Endothelial cell of umbilical vein (primary cell): ENCODE results near the gene TCEAL1. TPM values are rescaled to one million over a fixed set of nuclear protein-coding genes. Genes with fewer than 3 reads are reported as not detected.

Experiments used
- BruUV-seq: library from RNA; stranded (reverse); fragments of 400-500 nt; replicated peaks from 2 replicates; lab custom pipeline; 2021; lab: Mats Ljungman, UMichigan
- CTCF ChIA-PET: fragments of 300-600, 350-600 bp; sonication (Branson Sonifier 250); formaldehyde crosslinking; loops from one replicate; lab custom pipeline; 2021; ENCODE audit warnings: antibody characterized with exemption, inconsistent platforms; lab: Charles Lee
- POLR2A ChIA-PET: fragments of 300-600, 350-600 bp; sonication (Branson Sonifier 250); formaldehyde crosslinking; loops from one replicate; lab custom pipeline; 2021; ENCODE audit warnings: antibody characterized with exemption, inconsistent platforms; lab: Charles Lee
- DNase-seq: peaks from one replicate; pipeline ENCODE4 v3.0.0-alpha.2; 2011; ENCODE audit warnings: low read depth, low spot score
- FAIRE-seq: peaks from 2 replicates; lab custom pipeline; 2011; peaks lifted over from hg19 to GRCh38; lab: Jason Lieb, UNC
- H2AFZ ChIP-seq: 2 replicates; pipeline ENCODE4 v1.6.0; 2012; ENCODE audit warnings: low read depth, low read length, control low read depth, inconsistent platforms
- H3K27ac ChIP-seq: 2 replicates; pipeline ENCODE4 v1.5.1; 2011; ENCODE audit warnings: low read depth, mild to moderate bottlenecking, control low read depth, low read length, moderate library complexity; ENCODE audit not compliant: insufficient read depth
- H3K27me3 ChIP-seq, 2 experiments: 2 replicates each; pipeline versions ENCODE4 v1.6.0 to v1.6.1; 2011; ENCODE audit warnings: low read length in 2 of 2, mixed read lengths in 1 of 2; ENCODE audit not compliant: control insufficient read depth in 2 of 2, insufficient read depth in 2 of 2
- H3K36me3 ChIP-seq, 2 experiments: 2 replicates in 1 of 2; 3 replicates in 1 of 2; pipeline ENCODE4 v1.5.1; 2011; ENCODE audit warnings: low read length in 2 of 2, mild to moderate bottlenecking in 1 of 2, moderate library complexity in 1 of 2; ENCODE audit not compliant: control insufficient read depth in 2 of 2, insufficient read depth in 2 of 2; ENCODE audit errors: extremely low read depth in 1 of 2
- H3K4me1 ChIP-seq: 3 replicates; pipeline ENCODE4 v1.5.1; 2011; ENCODE audit warnings: mild to moderate bottlenecking, low read length; ENCODE audit not compliant: control insufficient read depth, insufficient read depth; ENCODE audit errors: extremely low read depth
- H3K4me2 ChIP-seq: 2 replicates; pipeline ENCODE4 v1.6.1; 2011; ENCODE audit warnings: low read length, control low read depth, mixed read lengths; ENCODE audit not compliant: insufficient read depth
- H3K4me3 ChIP-seq, 3 experiments: fragments of 200-600 bp in 1 of 3; sonication (generic), shearing (Covaris generic) in 1 of 3; replicated peaks in 1 of 3; 2 replicates each; pipeline ENCODE4 v1.5.1; 2011 to 2016; ENCODE audit warnings: control low read depth in 3 of 3, low read length in 3 of 3, mild to moderate bottlenecking in 2 of 3, inconsistent platforms in 1 of 3, low read depth in 1 of 3, moderate library complexity in 1 of 3; ENCODE audit not compliant: insufficient read depth in 1 of 3
- H3K79me2 ChIP-seq: 2 replicates; pipeline ENCODE4 v1.6.0; 2012; ENCODE audit warnings: low read length, inconsistent platforms; ENCODE audit not compliant: control insufficient read depth, insufficient read depth
- H3K9ac ChIP-seq: replicated peaks from 2 replicates; pipeline ENCODE3; 2011; ENCODE audit warnings: low read length, control low read depth; ENCODE audit not compliant: insufficient read depth; ENCODE audit errors: extremely low read depth
- H3K9me1 ChIP-seq: replicated peaks from 3 replicates; pipeline ENCODE4 v1.6.0; 2011; ENCODE audit warnings: mild to moderate bottlenecking, low read length; ENCODE audit not compliant: control insufficient read depth, insufficient read depth; ENCODE audit errors: extremely low read depth
- H3K9me3 ChIP-seq: replicated peaks from 2 replicates; pipeline ENCODE4 v1.5.1; 2012; ENCODE audit warnings: low read length, inconsistent platforms; ENCODE audit not compliant: control insufficient read depth, insufficient read depth
- H4K20me1 ChIP-seq: replicated peaks from 2 replicates; pipeline ENCODE3; 2011; ENCODE audit warnings: mild to moderate bottlenecking, low read length; ENCODE audit not compliant: control insufficient read depth, insufficient read depth; ENCODE audit errors: extremely low read depth
- EZH2 ChIP-seq: IDR thresholded peaks from 2 replicates; pipeline ENCODE4 v1.6.1; 2012; ENCODE audit warnings: borderline replicate concordance, low read depth, mild to moderate bottlenecking, moderate library complexity, low read length, inconsistent platforms; ENCODE audit not compliant: severe bottlenecking
- MYC ChIP-seq: IDR thresholded peaks from one replicate; pipeline ENCODE4 v1.6.1; 2011; ENCODE audit warnings: mild to moderate bottlenecking, low read depth, low read length
- POLR2A ChIP-seq: IDR thresholded peaks from 2 replicates; pipeline ENCODE4 v1.6.1; 2012; ENCODE audit warnings: low read depth, mild to moderate bottlenecking, control low read depth, low read length
- POLR2AphosphoS5 ChIP-seq: IDR thresholded peaks from 2 replicates; pipeline ENCODE4 v1.6.1; 2012; ENCODE audit warnings: low read depth, mild to moderate bottlenecking, control low read depth, low read length, moderate library complexity; ENCODE audit not compliant: insufficient read depth
- dilution Hi-C: fragments of 300-500 bp; cut with MboI; formaldehyde crosslinking; loops from one replicate; pipeline ENCODE4 v1.15.0; 2019; ENCODE audit warnings: low sequenced_read_pairs; ENCODE audit not compliant: extremely low pct_ligation_motif_present
- intact Hi-C: fragments of 100-400 bp; cut with micrococcal nuclease; formaldehyde crosslinking; loops from one replicate; pipeline ENCODE4 v1.10.0; 2022
- polyA plus RNA-seq, 4 experiments: library from polyadenylated mRNA; depleted of rRNA in 3 of 4; stranded (reverse) in 3 of 4; unstranded in 1 of 4; fragments of >200 nt; gene quantifications; 2 replicates each; pipeline versions ENCODE4 v1.2.1 to v1.2.3, GENCODE V29; 2011 to 2012; ENCODE audit warnings: missing spikeins in 1 of 4
- total RNA-seq: library from RNA; stranded (reverse); gene quantifications from 2 replicates; pipeline ENCODE4 v1.2.3, GENCODE V29; 2021
- TF ChIP-seq, protein P1 (sequence below), 2 donors: IDR thresholded peaks; 1 replicate in 1 of 2; 2 replicates in 1 of 2; pipeline ENCODE4 v1.5.1; 2011; ENCODE audit warnings: low read length in 2 of 2, mild to moderate bottlenecking in 2 of 2, moderate library complexity in 2 of 2, control low read depth in 1 of 2, inconsistent platforms in 1 of 2, low read depth in 1 of 2; ENCODE audit not compliant: insufficient read depth in 1 of 2; ENCODE audit errors: extremely low read depth in 1 of 2

Gene TCEAL1
- total and polyA plus RNA-seq, 2 donors (not counting 3 experiments of a cell fraction or from before 2014, with no cell fraction given) = 18.5 to 18.6 TPM

DNA sequence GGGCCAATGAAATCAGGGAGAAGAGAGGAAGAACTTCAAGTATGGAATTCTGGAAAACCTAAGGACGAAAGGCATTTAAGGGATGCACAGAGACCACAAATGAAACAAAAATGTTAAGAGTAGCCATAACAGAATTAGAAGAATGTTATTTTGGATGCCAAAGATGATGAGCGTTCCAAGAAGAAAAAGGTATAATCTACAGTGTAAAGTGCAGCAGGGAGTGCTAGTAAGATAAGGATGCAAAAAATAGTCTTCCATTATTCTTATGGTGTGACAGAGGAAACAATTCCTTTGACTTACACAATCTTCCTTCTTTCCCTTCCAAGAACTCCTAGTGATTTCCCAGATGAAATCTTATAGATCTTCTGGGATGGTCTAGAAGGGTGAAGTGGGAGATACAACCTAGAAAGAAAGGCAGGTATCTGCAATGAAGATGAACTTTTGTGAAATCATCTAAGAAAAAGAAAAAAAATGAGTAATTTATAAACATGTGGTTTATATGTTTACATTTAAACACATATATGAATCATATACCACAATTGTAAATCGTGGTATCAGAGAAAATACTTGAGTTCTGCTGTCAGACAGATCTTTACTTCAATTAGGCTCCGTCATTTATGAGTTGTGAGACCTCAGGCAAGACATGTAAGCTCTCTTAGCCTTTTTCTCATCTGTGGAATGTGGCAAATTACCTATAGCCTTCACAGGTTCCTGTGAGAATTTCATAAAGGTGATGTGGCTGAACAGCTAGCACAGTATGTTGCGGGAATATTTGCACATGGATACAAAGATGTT is 49.6 kb downstream of the TCEAL1 start:
- BruUV-seq = no TSS peak
- H2AFZ ChIP-seq = no peak overlapping the region
- POLR2A ChIA-PET = interaction anchor here (0.6 kb wide), 1 partner anchor 9 kb away, joined by 3 read pairs; no protein-coding TSS in a partner anchor
- no peak overlapping the region for H3K4me2 ChIP-seq
- intact Hi-C loops (no loop called here), dilution Hi-C loops (no loop called here)
- H3K27ac ChIP-seq = no peak overlapping the region
- no peaks in the 10 kb centered on the region for H3K9me3 ChIP-seq
- H3K27me3 ChIP-seq = no peaks in the 10 kb centered on the region
- H3K4me3 ChIP-seq = no peak overlapping the region
- CTCF ChIA-PET = no interaction called here
- no peak for TF ChIP-seq MYC
- TF ChIP-seq POLR2AphosphoS5 = no peak
- TF ChIP-seq, protein P1, sequence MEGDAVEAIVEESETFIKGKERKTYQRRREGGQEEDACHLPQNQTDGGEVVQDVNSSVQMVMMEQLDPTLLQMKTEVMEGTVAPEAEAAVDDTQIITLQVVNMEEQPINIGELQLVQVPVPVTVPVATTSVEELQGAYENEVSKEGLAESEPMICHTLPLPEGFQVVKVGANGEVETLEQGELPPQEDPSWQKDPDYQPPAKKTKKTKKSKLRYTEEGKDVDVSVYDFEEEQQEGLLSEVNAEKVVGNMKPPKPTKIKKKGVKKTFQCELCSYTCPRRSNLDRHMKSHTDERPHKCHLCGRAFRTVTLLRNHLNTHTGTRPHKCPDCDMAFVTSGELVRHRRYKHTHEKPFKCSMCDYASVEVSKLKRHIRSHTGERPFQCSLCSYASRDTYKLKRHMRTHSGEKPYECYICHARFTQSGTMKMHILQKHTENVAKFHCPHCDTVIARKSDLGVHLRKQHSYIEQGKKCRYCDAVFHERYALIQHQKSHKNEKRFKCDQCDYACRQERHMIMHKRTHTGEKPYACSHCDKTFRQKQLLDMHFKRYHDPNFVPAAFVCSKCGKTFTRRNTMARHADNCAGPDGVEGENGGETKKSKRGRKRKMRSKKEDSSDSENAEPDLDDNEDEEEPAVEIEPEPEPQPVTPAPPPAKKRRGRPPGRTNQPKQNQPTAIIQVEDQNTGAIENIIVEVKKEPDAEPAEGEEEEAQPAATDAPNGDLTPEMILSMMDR (IDR thresholded peaks at IDR 0.05; ENCODE audit: extremely low read depth in 1 of 2, insufficient read depth in 1 of 2, low read depth in 1 of 2, low read length in 2 of 2) = no peak
- TF ChIP-seq POLR2A = no peak
- no peak for TF ChIP-seq EZH2
- H3K4me1 ChIP-seq = no peaks in the 10 kb centered on the region
- no peaks in the 10 kb centered on the region for H3K9me1 ChIP-seq
- no peaks in the 10 kb centered on the region for H4K20me1 ChIP-seq
- DNase-seq = no peak
- peaks cover 10% of the 10 kb centered on the region for H3K79me2 ChIP-seq
- FAIRE-seq = no peak
- H3K36me3 ChIP-seq = peaks cover 5 to 12% of the 10 kb centered on the region in 2 experiments
- H3K9ac ChIP-seq = no peak overlapping the region

Other genes starting within 250 kb of the TCEAL1 start
- gene RAB40A, start 109.5 kb upstream of the TCEAL1 start, total RNA-seq = 0.23 and 0.58 TPM in 2 replicates
- gene RAB40A, start 109.5 kb upstream of the TCEAL1 start, polyA plus RNA-seq = 0.30 and 0.33 TPM in 2 replicates
- gene TCEAL4, start 43.5 kb upstream of the TCEAL1 start, total RNA-seq = 60.4 and 74.6 TPM in 2 replicates
- 11.8 and 16.9 TPM in 2 replicates for gene TCEAL4, start 43.5 kb upstream of the TCEAL1 start, polyA plus RNA-seq
- 21.3 and 23.7 TPM in 2 replicates for gene TCEAL3, start 21.0 kb upstream of the TCEAL1 start, total RNA-seq
- 6.9 and 8.9 TPM in 2 replicates for gene TCEAL3, start 21.0 kb upstream of the TCEAL1 start, polyA plus RNA-seq
- gene MORF4L2, start 57.7 kb downstream of the TCEAL1 start, total RNA-seq = 414 and 445 TPM in 2 replicates
- gene MORF4L2, start 57.7 kb downstream of the TCEAL1 start, polyA plus RNA-seq = 208 and 331 TPM in 2 replicates
- gene TMEM31, start 81.9 kb downstream of the TCEAL1 start, total RNA-seq = not detected in 2 replicates
- 0.19 TPM in 1 of 2 replicates, not detected in the other for gene TMEM31, start 81.9 kb downstream of the TCEAL1 start, polyA plus RNA-seq
- not detected in 2 replicates for gene PLP1, start 147.9 kb downstream of the TCEAL1 start, total RNA-seq
- not detected in 2 replicates for gene PLP1, start 147.9 kb downstream of the TCEAL1 start, polyA plus RNA-seq
- gene RAB9B, start 203.3 kb downstream of the TCEAL1 start, total RNA-seq = 0.23 and 0.55 TPM in 2 replicates
- gene RAB9B, start 203.3 kb downstream of the TCEAL1 start, polyA plus RNA-seq = 0.18 and 0.21 TPM in 2 replicates